ENCODE results near the gene PITX2.

PITX2 gene

DNA sequence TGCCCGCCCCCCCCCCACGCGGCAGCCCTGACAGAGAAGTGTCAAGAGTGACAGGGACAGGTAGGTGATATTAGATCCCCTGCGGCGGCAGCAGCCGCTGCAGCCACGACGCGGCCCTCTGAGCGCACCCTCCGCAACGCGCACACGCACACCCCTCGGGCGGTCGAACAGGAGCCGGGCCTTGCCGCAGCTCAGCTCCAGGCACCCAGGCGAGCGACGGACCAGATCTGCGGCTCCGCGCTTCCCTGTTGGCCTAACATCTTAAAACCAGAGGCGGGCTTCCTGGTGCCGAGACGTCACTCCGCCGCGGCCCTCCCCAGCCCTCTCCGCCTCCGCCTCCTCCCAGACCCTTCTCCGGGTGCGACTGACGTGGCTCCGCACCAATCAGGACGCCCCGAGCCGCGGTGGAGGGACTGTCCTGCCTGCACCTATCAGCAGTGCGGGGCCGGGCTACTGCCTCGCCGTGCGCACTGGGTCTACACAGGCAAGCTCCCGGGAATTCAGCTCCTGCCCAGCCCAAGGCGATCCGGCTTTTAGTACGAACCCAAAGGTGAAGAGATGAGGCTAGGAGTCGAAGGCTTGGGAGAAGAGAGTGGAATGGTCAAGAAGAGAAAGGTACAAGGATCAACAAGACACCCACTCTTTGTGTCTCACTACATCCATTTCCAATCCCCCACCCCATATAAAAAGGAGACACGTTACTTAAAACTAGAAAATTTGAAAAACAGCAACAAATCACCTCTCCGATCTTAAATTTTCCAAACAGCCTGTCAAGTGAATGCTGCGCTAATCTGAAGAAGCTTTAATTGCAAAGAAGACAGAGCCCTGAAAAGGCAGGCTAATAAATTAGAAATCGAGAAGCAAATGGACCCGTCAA is at the start of gene PITX2:
Gene PITX2 (minus strand): TSS at position 237 of the 877 bp plus-strand sequence. CDS start 617 bp downstream, outside the sequence.
- DNase-seq, result no peak

DNA sequence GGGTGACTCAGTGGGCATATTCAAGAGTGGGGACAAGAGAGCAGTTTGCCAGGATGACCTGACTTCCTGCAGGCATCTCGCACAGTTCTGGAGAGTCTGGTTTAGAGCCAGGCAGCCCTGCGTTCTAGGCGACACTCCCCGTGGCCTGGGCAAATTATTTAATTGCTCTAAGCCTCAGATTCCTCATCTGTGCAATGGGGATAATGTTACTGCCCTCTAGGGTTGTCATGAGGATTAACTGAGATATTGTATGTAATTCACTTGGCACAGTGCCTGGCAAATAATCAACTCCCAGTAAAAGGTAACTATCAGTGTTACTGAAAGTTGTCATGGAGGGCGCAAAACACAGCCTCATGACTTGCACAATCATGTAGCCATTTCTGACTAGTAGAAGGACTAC is 48.8 kb upstream of the PITX2 start:
- DNase-seq, result no peak

DNA sequence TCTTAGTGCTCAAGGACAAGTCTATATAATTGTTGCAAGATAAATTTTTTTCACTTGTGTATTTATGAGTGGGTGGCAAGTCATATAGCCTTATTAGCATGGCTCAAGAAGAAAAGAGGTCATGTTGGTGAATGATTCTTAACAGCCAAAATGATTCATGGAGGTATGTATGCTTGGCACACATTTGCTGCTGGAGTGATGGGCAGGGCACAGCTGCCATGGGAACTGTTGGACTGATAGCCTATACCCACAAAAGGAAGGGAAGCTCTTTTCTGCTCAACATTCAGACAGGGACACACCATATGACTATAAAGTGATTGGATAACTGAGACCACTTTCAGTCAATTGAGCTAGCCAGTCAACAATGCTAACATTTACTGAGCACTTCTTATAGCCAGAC is 46.8 kb upstream of the PITX2 start:
- no peak for DNase-seq

DNA sequence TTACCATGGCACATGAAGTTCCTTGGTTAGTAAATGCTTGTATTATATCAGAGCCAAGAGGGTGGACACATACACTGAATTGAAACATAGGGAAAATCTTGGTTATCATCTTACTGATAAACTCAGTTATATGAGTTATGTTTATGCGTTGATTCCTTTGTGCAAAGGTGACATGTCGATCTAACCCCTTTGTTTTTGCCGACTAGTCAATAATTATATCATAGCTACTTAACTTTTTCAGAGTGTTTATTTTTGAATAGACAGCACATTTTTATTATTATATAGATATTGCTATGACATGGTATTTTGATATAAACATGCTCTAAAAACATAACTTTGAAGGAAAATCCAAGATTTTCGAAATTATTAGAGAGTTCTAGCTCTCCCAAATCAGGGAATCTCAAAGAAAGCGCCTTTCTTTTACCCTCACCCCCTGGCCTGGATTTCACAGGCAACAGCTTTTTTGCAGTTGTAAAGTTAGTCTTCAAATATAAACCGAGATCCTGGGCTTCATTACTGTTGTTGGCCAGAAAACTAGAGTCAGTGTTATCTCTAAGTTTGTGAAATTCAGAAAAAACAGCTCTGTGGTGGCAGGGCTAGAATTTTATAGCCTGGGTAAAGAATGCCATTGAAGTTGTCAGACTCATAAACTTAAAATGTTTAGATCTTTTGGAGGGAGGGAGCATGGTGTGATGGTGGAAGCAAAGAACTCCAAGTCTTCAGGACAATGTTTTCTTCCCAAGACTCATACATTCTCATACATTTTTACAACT is 45.8 kb upstream of the PITX2 start:
- DNase-seq, result no peak

DNA sequence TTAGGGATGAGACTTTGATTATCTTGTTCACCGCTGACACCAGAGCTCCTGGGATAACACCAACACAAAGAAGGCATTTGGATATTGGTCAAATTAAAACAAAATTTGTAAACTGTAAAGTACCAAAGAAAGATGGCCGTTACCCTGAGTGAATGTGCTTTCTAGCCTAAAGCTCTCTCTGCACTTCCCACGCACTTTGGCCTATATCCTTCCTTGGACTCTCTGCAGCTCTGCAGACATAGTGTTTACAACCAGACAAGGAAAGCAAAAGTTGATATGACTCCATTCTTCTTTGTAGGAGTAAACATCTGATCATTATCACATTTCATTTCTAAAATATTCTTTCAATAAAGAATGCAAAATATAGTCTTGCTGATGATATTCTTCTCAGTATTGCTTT is 44.8 kb upstream of the PITX2 start:
- no peak for DNase-seq

DNA sequence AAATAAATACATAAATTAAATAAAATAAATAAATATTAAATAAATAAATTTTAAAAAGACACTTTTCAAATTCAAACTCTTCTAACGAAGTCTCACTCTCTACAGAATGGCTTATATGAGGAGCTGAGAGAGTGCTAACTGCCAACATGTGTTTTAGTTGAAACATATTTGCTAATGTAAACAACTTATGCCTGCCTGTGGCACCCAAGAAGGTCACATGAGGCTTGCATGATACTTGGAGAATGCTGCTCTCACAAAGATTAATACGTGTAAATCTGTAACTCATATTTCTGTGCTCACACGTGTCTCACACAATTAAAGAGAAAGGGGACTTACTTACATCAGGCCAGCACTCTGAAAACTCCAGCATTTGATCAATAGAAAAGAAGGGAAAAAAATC is 43.2 kb upstream of the PITX2 start:
- no peak for DNase-seq

DNA sequence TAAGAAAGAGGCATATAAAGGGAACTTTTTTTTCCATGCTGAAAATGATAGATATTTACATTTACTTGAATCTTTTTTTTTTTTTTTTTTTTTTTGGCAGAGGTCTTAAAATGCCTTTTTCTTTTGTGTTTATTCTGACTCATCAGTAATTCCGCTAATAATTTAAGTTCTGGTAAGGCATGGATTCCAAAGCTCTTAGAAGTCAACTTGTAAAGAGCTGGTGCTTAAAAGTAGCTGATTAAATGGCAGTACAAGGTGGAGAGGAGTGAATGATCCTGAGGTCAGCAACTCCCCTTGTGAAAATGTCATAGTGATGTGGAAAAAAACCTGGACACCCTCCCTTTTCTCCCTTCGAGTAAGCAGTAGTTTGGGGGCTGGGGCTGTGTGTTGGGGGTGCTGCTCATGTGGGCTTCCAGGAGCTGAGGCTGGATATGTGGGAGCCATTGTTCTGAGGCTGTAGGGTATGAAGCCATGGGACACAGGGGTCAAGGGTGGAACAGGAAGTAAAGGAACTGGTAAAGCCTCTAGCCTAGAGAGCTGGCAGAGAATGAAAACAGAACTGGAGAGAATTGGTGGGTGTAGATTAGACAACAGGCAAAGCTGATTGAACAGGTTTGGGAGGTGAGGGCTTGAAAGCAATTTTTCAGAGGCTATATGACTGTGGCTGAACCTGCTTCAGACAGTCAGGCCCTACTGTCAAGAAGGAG is 41.0 kb upstream of the PITX2 start:
- DNase-seq, result no peak

DNA sequence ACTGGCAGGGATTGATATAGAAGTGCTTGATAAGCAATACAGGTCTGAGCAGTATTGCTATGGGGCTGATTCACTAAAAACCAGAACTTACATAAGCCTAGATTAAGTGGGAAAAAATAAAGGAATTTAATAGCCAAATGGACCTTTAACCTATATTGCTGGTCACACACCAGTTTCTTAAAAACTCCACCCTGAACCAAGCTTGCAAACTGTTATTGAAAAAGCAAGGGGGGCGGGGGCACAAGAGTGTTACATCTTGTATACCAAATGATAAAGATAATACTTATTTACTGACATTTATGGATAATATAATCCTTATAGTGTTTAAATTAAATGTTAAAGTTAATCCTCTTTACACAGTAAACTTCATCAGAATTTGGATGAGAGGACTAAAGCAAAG is 40.3 kb upstream of the PITX2 start:
- no peak for DNase-seq

DNA sequence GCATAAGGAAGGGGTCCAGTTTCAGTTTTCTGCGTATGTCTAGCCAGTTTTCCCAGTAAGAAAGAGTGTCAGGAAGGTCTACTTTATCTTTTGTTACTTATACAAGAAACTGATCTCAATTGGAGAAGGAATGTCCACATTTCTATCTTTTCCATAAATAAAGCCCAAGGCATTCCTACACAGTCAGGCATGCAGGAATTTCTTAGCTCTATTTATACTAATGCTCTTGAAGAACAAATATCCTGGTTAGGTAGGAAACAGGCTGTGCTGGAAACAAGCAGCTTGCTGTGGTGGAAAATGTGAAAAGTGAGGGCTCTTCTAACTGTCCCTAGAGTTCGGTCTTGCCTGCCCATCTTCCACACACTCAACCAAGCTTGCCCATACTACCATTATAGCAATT is 37.9 kb upstream of the PITX2 start:
- DNase-seq, result no peak

DNA sequence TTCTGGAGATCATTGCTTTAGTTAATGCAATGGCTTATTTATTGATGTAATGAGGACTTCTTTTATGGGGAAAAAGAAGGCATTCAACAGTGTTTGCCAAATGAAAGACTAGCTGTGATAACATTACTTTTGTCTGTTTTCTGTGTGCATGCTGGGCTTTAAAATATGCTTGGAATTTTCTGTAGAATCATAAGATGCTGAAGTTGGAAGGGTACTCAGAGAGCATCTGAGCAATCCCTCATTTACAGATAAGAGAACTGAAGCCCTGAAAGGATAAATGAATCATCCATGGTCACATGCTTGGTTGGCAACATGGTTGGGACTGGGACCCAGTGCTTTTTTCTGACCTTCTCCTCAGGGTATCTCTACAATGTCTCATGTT is 31.4 kb upstream of the PITX2 start:
- no peak for DNase-seq

DNA sequence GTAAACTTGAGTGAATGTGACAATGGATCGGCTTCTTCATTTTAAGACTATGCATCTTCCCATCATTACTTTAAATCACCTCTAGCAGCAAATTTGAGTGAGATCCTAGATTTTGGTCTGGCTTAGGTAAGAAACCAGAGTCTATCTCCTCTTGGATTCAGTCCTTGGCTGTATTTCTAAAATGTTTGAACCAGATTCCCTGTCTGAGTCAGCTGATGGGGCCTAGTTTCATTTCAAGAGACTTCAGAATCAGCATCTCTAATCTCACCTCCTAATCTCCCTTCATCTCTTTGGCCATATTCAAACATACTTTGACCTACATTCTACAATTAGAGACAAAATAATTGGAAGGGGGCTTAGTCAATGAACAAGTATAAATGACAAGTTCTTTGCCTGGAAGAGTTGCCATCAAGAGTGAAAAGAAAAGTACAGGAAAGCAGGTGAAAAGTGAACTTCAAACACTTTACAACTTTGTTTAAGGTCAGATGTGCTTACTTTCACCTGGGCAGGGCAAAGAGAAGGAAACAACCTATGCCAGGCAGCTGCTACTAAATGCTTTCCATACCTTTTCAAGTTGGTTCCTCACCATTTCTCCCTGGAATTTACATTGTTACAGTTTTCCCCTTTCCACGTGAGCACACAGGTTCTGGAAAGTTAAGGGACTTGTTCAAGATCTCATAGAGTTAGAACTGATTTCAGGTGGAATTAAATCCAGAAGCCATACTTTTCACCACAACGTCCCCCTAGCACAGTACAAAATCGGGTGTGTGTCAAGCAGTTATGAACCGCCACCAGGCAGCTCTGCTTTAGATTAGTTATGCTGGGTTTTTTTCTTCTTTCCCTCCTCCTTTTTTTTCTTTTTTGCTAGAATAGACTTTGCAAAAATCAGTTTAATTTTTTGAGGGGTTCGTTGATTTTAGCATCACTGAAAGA is 30.7 kb upstream of the PITX2 start:
- DNase-seq, result no peak

DNA sequence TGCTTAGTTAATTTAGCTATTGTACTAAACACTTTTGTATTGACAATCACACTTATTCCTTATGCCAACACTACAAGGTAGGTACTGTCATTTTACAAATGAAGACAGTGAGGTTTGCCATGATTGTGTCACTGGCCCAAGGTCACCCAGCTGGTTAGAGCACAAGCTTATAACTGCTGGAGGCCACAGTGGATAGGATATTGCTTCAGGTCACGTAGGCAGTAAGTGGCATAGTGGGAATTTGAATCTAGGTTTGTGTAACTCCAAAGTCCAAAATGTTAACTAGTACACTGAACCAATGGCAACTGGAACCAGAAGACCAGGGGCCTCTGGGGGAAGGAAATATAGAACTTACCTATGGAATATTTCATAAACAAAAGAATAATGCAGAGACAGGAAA is 21.1 kb upstream of the PITX2 start:
- no peak for DNase-seq

DNA sequence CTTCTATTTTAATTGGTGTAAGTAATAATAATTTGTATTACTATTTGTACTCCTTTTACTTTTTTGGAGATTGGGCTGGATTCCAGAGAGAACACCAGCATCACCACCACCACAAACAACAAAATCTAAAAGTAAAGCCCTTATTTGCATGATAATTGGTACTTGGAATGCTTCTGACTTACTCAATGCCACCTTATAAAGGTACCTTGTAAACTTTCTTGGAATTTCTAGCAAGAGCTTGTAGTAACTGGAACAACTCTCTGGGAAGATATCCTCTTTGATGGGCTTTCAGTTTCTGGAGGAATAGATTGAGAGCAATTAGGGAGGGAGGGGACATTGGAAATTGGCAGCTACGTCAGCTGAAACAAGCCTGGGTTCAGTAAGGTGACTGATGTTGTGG is 20.2 kb upstream of the PITX2 start:
- DNase-seq, result no peak

DNA sequence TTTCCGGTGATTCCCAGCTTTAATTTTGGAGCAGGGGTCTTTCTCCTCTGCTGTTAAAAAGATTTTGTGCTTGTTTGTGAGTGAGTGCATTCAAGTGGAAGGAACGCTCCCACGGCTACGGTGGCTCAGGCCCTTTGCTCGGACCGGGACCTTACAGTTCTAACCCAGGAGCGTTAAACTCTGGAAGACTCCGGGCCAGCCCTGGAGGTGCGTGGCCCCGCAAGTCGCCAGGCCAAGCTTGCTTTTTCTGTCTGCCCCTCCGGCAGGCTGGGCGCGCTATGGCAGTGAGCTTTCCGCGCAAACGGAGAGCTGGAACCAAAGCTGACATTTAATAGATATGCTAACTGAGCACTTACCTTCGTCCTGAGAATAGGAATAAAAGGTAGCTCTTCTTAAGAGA is 18.3 kb upstream of the PITX2 start:
- DNase-seq, result no peak

DNA sequence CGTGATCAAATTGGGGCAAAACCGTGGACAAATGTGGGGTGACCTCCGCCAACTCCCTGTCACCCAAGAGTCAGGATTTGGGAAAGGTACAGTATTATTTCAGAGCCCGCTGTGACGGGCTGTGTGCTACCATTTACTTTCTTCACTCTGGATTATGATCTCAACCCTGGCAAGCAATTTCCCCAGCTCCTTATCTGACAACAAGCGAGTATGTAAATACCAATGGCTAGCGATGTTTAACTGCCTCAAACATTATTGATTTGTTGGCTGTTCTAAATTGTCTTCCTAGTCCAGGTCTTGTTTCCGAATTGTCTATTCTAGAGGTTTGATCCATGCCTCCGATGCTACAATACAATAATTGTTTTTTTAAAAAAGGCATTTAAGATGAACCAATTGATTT is 17.7 kb upstream of the PITX2 start:
- no peak for DNase-seq

DNA sequence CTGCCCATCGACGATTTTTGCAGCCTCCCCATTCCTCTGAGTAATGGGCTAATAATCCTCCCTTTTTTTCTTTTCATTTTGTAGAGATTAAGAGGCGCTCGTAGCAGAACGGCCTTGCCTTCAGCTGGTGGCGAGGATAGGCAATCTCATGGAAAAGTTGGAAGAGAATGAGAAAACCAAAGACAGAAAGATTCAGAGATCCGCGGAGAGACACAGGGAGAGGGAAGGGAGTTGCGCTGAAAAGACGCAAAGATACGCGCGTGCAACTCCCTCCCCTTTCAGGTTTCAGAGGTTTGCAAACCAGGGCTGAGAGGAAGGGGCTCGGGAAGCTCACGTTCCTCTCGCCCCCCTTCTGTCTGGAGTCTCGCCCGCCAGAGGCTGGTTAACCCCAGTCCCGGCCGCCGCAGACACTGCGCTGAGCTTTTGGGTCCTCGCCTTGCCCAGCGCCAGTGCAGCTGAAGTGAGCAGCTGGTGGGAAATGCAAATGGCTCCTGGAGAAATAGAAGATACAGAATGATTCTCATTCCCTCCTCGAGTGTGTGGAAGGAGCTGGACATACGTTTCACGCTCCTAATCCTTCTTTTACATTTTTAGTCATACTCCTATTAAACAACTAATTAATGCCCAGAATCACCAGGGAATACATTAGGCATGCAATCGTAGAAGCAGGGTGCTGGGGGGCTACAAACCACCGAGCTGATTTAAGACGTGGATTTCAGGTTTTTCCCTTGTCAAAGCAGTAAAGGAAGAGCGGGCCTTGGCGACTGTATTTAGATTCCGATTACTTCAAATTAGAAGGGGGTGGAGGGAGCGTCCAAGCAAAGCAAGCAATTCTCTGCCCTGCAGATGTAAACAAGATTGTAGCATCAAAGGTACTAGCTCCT is 16.6 kb upstream of the PITX2 start:
- no peak for DNase-seq

DNA sequence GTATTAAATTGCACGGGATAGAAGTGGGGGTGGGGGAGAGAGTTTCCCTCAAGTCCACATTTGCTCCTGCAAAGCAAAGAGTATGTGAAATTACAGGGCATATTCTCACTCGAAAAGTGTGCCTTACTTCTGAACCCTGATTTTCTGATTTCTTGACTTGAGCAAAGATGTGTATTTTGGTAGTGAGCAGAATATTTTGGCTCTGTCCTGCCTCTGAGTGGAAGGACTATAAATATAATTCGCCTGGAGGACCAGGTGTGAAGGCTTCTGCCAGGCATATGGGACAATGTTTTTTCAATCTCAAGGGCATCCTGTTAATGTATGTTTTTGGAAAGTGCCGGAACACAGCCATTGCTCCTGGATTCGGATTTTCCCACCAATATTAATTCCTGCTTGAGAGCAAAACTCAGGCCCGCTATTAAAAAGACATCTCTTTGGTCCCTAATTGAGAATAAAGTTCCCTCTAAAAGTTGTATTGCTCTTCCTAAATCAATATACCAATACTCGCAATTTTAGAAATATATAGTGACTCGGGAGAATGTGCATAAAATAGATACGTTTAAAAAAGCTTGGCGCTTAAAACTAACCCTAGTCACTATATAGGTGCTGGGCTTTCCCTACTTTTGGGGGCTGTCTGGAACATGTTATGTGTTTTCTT is 15.3 kb upstream of the PITX2 start:
- DNase-seq, result no peak

DNA sequence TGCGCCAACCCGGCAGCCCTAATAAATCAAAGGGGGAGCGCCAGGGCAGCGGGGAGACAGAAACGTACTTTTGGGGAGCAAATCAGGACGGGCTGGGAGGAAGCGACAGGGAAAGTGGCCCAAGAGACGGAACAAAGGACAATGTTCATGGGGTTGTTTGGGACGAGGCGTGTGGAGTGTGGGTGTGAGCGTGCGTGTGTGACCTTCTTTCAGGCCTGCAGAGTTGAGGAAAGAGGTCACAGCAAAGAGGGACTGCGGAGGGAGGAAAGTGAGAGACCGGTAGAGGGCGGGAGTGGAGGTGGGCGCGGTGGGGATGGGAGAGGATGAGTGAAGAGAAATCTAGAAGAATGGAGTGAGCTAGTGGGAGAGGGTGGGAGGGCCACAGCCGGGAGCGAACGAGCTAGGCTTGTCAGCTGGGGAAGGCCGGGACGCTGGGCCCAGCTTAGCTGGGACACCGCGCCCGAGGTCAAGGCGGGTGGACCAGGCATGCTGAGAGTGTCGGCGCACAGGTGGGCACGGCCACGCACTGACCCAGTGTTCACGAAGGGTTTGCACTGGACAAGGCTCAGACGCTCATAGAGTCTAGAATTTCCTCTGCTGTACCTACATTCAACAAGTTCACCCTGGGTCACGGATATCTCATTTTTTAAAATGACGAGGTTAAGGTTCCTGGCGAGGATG is 14.7 kb upstream of the PITX2 start:
- DNase-seq, result no peak

DNA sequence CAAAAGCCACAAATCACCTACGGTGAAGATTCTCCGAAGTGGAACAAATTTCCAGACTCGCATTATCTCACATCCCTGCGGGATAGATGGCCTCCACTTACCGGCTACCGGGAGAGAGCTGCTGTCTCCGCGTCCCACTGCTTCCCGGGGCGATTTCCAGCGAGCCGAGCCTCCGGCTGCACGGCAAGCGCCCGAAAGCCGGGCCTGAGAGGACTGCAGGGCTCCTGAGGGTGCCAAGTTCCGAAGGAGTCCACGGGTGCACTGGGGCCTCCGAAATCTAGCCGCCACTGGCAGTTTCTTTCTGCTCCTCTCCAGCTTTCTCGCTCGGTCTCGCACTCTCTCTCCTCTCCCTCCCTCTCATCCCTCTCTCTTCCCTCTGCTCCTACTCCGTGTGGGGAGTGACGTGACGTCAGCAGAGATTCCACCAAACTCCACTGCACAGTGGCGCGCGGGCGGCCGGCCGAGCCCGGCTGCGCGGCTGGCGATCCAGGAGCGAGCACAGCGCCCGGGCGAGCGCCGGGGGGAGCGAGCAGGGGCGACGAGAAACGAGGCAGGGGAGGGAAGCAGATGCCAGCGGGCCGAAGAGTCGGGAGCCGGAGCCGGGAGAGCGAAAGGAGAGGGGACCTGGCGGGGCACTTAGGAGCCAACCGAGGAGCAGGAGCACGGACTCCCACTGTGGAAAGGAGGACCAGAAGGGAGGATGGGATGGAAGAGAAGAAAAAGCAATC is 14.0 kb upstream of the PITX2 start:
- DNase-seq, result no peak

Measured in GDM1 (cell line).